Measurements from ENCODE around the gene PRDX5. TPM values are rescaled to one million over a fixed set of nuclear protein-coding genes. Genes with fewer than 3 reads are reported as not detected.

Gene PRDX5
- polyA plus RNA-seq, 1 donor, result 219 TPM

GRCh38 chr11:64281957-64282770, 35.8 kb upstream of the PRDX5 start:
- Histone ChIP-seq H3K27ac (ENCODE audit: low read length) (no peak overlapping the region), H3K4me1 (ENCODE audit: control insufficient read depth, insufficient read depth, low read length) (peaks cover 17% of the 10 kb centered on the region), H3K36me3 (ENCODE audit: control insufficient read depth, insufficient read depth, low read length) (peaks cover 21% of the 10 kb centered on the region), H3K4me3 (ENCODE audit: low read length) (no peak overlapping the region), H3K9me3 (ENCODE audit: control insufficient read depth, low read depth, low read length) (no peaks in the 10 kb centered on the region), H3K27me3 (ENCODE audit: control insufficient read depth, insufficient read depth, low read length) (no peaks in the 10 kb centered on the region)
- no peak for DNase-seq
- WGBS (ENCODE audit: insufficient coverage, low lambda C conversion rate), result 100% methylated on average over 2 of the region's 22 CpGs

GRCh38 chr11:64283092-64283491, 34.8 kb upstream of the PRDX5 start:
- WGBS (ENCODE audit: insufficient coverage, low lambda C conversion rate), result no CpG with 5 or more reads among the region's 3 CpGs
- H3K36me3 ChIP-seq (ENCODE audit: control insufficient read depth, insufficient read depth, low read length), result peaks cover 16% of the 10 kb centered on the region
- H3K9me3 ChIP-seq (ENCODE audit: control insufficient read depth, low read depth, low read length), result no peaks in the 10 kb centered on the region
- no peak overlapping the region for H3K27ac ChIP-seq (ENCODE audit: low read length)
- no peaks in the 10 kb centered on the region for H3K27me3 ChIP-seq (ENCODE audit: control insufficient read depth, insufficient read depth, low read length)
- H3K4me3 ChIP-seq (ENCODE audit: low read length), result no peak overlapping the region
- peaks cover 17% of the 10 kb centered on the region for H3K4me1 ChIP-seq (ENCODE audit: control insufficient read depth, insufficient read depth, low read length)
- no peak for DNase-seq

GRCh38 chr11:64284048-64284961, 33.6 kb upstream of the PRDX5 start, which contains the start of gene BAD:
Gene BAD (minus strand): TSS chr11:64284665. CDS start chr11:64284368, 297 bp downstream.
- no CpG with 5 or more reads among the region's 44 CpGs for WGBS (ENCODE audit: insufficient coverage, low lambda C conversion rate)
- peaks cover 17% of the 10 kb centered on the region for H3K4me1 ChIP-seq (ENCODE audit: control insufficient read depth, insufficient read depth, low read length)
- H3K27me3 ChIP-seq (ENCODE audit: control insufficient read depth, insufficient read depth, low read length), result no peaks in the 10 kb centered on the region
- peak; percentile 93 to 96 for DNase-seq
- H3K27ac ChIP-seq (ENCODE audit: low read length), result peak within 1 kb of the TSS; percentile 94
- peaks cover 7% of the 10 kb centered on the region for H3K36me3 ChIP-seq (ENCODE audit: control insufficient read depth, insufficient read depth, low read length)
- peak within 1 kb of the TSS; percentile 76 for H3K4me3 ChIP-seq (ENCODE audit: low read length)
- H3K9me3 ChIP-seq (ENCODE audit: control insufficient read depth, low read depth, low read length), result no peaks in the 10 kb centered on the region

- Histone ChIP-seq H3K4me1 (ENCODE audit: control insufficient read depth, insufficient read depth, low read length) (peaks cover 17% of the 10 kb centered on the region), H3K27ac (ENCODE audit: low read length) (peak within 1 kb of the TSS; percentile 94), H3K27me3 (ENCODE audit: control insufficient read depth, insufficient read depth, low read length) (peaks cover 9% of the 10 kb centered on the region), H3K9me3 (ENCODE audit: control insufficient read depth, low read depth, low read length) (no peaks in the 10 kb centered on the region), H3K36me3 (ENCODE audit: control insufficient read depth, insufficient read depth, low read length) (peaks cover 7% of the 10 kb centered on the region), H3K4me3 (ENCODE audit: low read length) (peak within 1 kb of the TSS; percentile 76)
- DNase-seq, result peak; percentile 79 to 94
- no CpG with 5 or more reads among the region's 102 CpGs for WGBS (ENCODE audit: insufficient coverage, low lambda C conversion rate)
Observed at GRCh38 chr11:64284962-64285884, 32.7 kb upstream of the PRDX5 start, which contains the start of gene GPR137. Gene GPR137 (plus strand): TSS chr11:64285848. CDS start chr11:64286525, 677 bp downstream.

- peak overlapping the region; percentile 65 for H3K4me3 ChIP-seq (ENCODE audit: low read length)
- WGBS (ENCODE audit: insufficient coverage, low lambda C conversion rate), result no CpG with 5 or more reads among the region's 40 CpGs
- no peak for DNase-seq
- peaks cover 17% of the 10 kb centered on the region for H3K4me1 ChIP-seq (ENCODE audit: control insufficient read depth, insufficient read depth, low read length)
- no peak overlapping the region for H3K27ac ChIP-seq (ENCODE audit: low read length)
- peaks cover 7% of the 10 kb centered on the region for H3K36me3 ChIP-seq (ENCODE audit: control insufficient read depth, insufficient read depth, low read length)
- H3K27me3 ChIP-seq (ENCODE audit: control insufficient read depth, insufficient read depth, low read length), result peaks cover 18% of the 10 kb centered on the region
- H3K9me3 ChIP-seq (ENCODE audit: control insufficient read depth, low read depth, low read length), result no peaks in the 10 kb centered on the region
Observed at GRCh38 chr11:64285885-64286800, 31.8 kb upstream of the PRDX5 start.

- Histone ChIP-seq H3K27me3 (ENCODE audit: control insufficient read depth, insufficient read depth, low read length) (peaks cover 22% of the 10 kb centered on the region), H3K4me3 (ENCODE audit: low read length) (no peak overlapping the region), H3K4me1 (ENCODE audit: control insufficient read depth, insufficient read depth, low read length) (peaks cover 17% of the 10 kb centered on the region), H3K27ac (ENCODE audit: low read length) (no peak overlapping the region), H3K9me3 (ENCODE audit: control insufficient read depth, low read depth, low read length) (no peaks in the 10 kb centered on the region), H3K36me3 (ENCODE audit: control insufficient read depth, insufficient read depth, low read length) (peaks cover 7% of the 10 kb centered on the region)
- no CpG with 5 or more reads among the region's 9 CpGs for WGBS (ENCODE audit: insufficient coverage, low lambda C conversion rate)
- DNase-seq, result no peak
Observed at GRCh38 chr11:64286801-64287159, 31.1 kb upstream of the PRDX5 start.

- no CpG with 5 or more reads among the region's 33 CpGs for WGBS (ENCODE audit: insufficient coverage, low lambda C conversion rate)
Observed at GRCh38 chr11:64287676-64288352, 30.1 kb upstream of the PRDX5 start.

GRCh38 chr11:64288353-64288750, 29.6 kb upstream of the PRDX5 start:
- Histone ChIP-seq H3K9me3 (ENCODE audit: control insufficient read depth, low read depth, low read length) (no peaks in the 10 kb centered on the region), H3K27me3 (ENCODE audit: control insufficient read depth, insufficient read depth, low read length) (peaks cover 37% of the 10 kb centered on the region), H3K27ac (ENCODE audit: low read length) (no peak overlapping the region), H3K4me3 (ENCODE audit: low read length) (no peak overlapping the region), H3K36me3 (ENCODE audit: control insufficient read depth, insufficient read depth, low read length) (no peaks in the 10 kb centered on the region), H3K4me1 (ENCODE audit: control insufficient read depth, insufficient read depth, low read length) (peaks cover 18% of the 10 kb centered on the region)
- no peak for DNase-seq
- WGBS (ENCODE audit: insufficient coverage, low lambda C conversion rate), result no CpG with 5 or more reads among the region's 9 CpGs

More at GRCh38 chr11:64287676-64288352, 30.1 kb upstream of the PRDX5 start:
- Histone ChIP-seq H3K4me3 (ENCODE audit: low read length) (no peak overlapping the region), H3K27me3 (ENCODE audit: control insufficient read depth, insufficient read depth, low read length) (peaks cover 32% of the 10 kb centered on the region), H3K36me3 (ENCODE audit: control insufficient read depth, insufficient read depth, low read length) (peaks cover 2% of the 10 kb centered on the region), H3K27ac (ENCODE audit: low read length) (no peak overlapping the region), H3K4me1 (ENCODE audit: control insufficient read depth, insufficient read depth, low read length) (peaks cover 20% of the 10 kb centered on the region), H3K9me3 (ENCODE audit: control insufficient read depth, low read depth, low read length) (no peaks in the 10 kb centered on the region)
- DNase-seq, result no peak
